BLaER1 treated with 17β-estradiol and CSF1 and Interleukin-3, amounts not matched to agents 10 nM and 100 nM (cell line): ENCODE data around the gene HSPA4.
"Not testable (repeated sequence)": the region's sequence is repeated elsewhere in the genome, so short reads cannot be mapped to it uniquely, and the experiment has no call there.

Source experiments
- H3K27ac ChIP-seq, 11 experiments: shearing (Covaris generic); formaldehyde crosslinking; 2 replicates each; pipeline ENCODE4 v1.8.1; 2022
- H3K27me3 ChIP-seq, 11 experiments: shearing (Covaris generic); formaldehyde crosslinking; 2 replicates each; pipeline ENCODE4 v1.8.1; 2022
- H3K36me3 ChIP-seq, 11 experiments: shearing (Covaris generic); formaldehyde crosslinking; 2 replicates each; pipeline ENCODE4 v1.8.1; 2022
- H3K4me1 ChIP-seq, 10 experiments: shearing (Covaris generic); formaldehyde crosslinking; 2 replicates each; pipeline ENCODE4 v1.8.1; 2022
- H3K4me2 ChIP-seq, 11 experiments: shearing (Covaris generic); formaldehyde crosslinking; 2 replicates each; pipeline ENCODE4 v1.8.1; 2022
- H3K4me3 ChIP-seq, 10 experiments: shearing (Covaris generic); formaldehyde crosslinking; 2 replicates each; pipeline ENCODE4 v1.8.1; 2022
- H3K9ac ChIP-seq, 11 experiments: shearing (Covaris generic); formaldehyde crosslinking; 2 replicates each; pipeline ENCODE4 v1.8.1; 2022
- H3K9me3 ChIP-seq, 11 experiments: shearing (Covaris generic); formaldehyde crosslinking; replicated peaks in 1 of 11; 2 replicates each; pipeline ENCODE4 v1.8.1; 2022
- H4K20me1 ChIP-seq, 11 experiments: shearing (Covaris generic); formaldehyde crosslinking; 2 replicates each; pipeline ENCODE4 v1.8.1; 2022
- Cebpa-rat ChIP-seq, 11 experiments: shearing (Covaris generic); IDR thresholded peaks; 2 replicates each; pipeline ENCODE4 v1.8.1; 2022

Gene HSPA4

DNA sequence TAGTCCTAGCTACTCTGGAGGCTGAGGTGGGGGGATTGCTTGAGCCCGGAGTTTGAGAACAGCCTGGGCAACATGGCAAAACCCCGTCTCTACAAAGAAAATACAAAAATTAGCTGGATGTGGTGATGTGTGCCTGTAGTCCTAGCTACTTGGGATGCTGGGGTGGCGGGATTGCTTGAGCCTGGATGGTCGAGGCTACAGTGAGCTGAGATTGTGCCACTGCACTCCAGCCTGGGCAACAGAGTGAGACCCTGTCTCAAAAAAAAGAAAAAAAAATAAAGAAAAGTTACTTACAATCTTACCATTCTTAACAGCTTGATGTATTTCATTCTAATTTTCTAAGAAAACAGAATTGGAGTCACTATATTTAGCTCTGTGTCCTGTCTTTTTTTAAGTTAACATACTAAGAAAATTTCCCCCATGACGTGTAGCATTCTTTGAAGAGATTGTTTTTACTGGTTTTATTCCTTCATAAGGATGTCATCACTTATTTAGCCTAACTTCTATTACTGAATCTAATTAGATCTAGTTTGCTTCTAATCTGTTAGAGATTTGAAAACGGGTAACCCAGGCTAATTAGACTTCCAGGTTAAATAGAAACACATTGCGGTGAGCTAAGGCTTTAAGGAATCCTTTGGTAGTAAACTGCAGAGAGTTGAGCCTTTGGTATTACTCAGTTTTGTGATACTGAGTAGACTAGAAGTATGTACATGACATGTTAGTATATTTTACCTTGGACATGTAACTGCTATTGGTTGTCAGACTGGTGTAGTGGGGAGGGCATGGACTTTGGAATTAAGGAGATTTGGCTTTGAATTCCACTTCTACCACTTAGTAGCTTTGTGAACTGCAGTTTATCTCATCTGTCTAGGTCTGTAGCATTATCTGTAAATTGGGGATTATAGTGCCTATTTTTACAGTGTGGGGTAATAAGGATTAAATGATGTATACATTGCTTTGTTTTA lies 24.0 kb downstream of the HSPA4 start:
- no peak overlapping the region for H3K4me3 ChIP-seq
- H4K20me1 ChIP-seq = peaks cover 69 to 99% (median 94%) of the 10 kb centered on the region in 11 experiments
- no peaks in the 10 kb centered on the region for H3K9me3 ChIP-seq
- H3K27ac ChIP-seq = no peak overlapping the region
- H3K27me3 ChIP-seq = no peaks in the 10 kb centered on the region
- no peaks in the 10 kb centered on the region for H3K4me1 ChIP-seq
- H3K9ac ChIP-seq = no peak overlapping the region
- no peak overlapping the region for H3K4me2 ChIP-seq
- no peak for TF ChIP-seq Cebpa-rat (IDR thresholded peaks at IDR 0.05)
- H3K36me3 ChIP-seq = peaks cover 90 to 100% (median 99%) of the 10 kb centered on the region in 11 experiments

DNA sequence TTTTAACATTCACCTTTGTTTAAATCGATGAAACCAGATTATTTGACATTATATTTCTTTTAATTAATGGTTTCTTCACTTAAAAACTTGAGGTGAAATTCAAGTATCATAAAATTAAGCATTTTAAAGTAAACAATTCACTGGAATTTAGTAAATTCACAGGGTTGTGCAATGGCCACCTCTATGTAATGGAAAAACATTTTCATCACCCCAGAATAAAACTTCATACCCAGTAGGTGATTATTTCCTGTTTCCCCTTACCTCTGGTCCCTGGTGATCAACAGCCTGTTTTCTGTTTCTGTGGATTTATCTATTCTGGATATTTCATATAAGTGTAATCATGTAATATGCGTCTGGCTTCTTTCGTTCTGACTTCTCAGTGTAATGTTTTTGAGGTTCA lies 27.2 kb downstream of the HSPA4 start:
- no peak overlapping the region for H3K4me3 ChIP-seq
- H3K27ac ChIP-seq = no peak overlapping the region
- H3K4me2 ChIP-seq = no peak overlapping the region
- H3K4me1 ChIP-seq = no peaks in the 10 kb centered on the region
- no peak overlapping the region for H3K9ac ChIP-seq
- no peaks in the 10 kb centered on the region for H3K9me3 ChIP-seq
- H3K27me3 ChIP-seq = no peaks in the 10 kb centered on the region
- H3K36me3 ChIP-seq = peaks cover 90 to 100% (median 99%) of the 10 kb centered on the region in 11 experiments
- no peak for TF ChIP-seq Cebpa-rat (IDR thresholded peaks at IDR 0.05)
- peaks cover 47 to 99% (median 94%) of the 10 kb centered on the region in 11 experiments for H4K20me1 ChIP-seq

DNA sequence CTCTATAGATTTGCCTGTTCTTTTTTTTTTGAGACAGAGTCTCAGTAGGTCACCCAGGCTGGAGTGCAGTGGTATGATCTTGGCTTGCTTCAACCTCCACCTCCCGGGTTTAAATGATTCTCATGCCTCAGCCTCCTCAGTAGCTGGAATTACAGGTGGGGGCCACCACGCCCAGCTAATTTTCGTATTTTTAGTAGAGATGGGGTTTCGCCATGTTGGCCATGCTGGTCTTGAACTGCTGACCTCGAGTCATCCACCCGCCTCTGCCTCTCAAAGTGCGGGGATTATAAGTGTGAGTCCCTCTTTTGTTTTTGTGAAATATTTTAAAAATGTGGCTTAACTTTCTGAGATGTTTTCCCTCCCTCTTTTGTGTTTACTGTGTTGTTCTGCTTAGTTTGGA lies 29.2 kb downstream of the HSPA4 start:
- peaks cover 91 to 100% (median 99%) of the 10 kb centered on the region in 11 experiments for H3K36me3 ChIP-seq
- H4K20me1 ChIP-seq = peaks cover 37 to 100% (median 97%) of the 10 kb centered on the region in 11 experiments
- H3K9me3 ChIP-seq = peaks cover 0 to 3% (median 0%) of the 10 kb centered on the region in 11 experiments; a peak in 1 of 22 replicates

DNA sequence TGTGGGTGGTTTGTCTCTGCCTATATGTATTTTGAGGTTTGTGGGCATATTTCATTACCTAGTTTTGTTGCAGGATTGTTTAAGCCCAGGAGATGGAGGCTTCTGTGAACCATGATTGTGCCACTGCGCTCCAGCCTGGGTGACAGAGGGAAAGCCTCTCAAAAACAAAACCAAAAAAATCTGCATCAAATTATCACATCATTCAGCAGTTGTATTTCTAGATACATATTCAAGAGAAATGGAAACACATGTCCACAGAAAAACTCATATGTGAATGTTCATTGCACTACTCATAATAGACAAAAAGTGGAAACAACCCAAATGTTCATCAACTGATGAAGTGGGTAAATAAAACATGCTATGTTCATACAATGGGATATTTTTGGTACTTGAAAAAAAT lies 29.9 kb downstream of the HSPA4 start:
- Histone ChIP-seq H3K27me3 (no peaks in the 10 kb centered on the region), H3K4me2 (no peak overlapping the region), H3K27ac (no peak overlapping the region), H3K9ac (no peak overlapping the region), H3K4me3 (no peak overlapping the region), H3K36me3 (peaks cover 91 to 100% (median 99%) of the 10 kb centered on the region in 11 experiments), H3K9me3 (peaks cover 0 to 3% (median 0%) of the 10 kb centered on the region in 11 experiments; a peak in 1 of 22 replicates), H3K4me1 (no peaks in the 10 kb centered on the region), H4K20me1 (peaks cover 35 to 100% (median 98%) of the 10 kb centered on the region in 11 experiments; a peak in 21 of 22 replicates)
- no peak for TF ChIP-seq Cebpa-rat (IDR thresholded peaks at IDR 0.05)

More for the DNA sequence above, 29.2 kb downstream of the HSPA4 start:
- Histone ChIP-seq H3K4me1 (no peaks in the 10 kb centered on the region), H3K4me3 (no peak overlapping the region), H3K9ac (no peak overlapping the region), H3K4me2 (no peak overlapping the region), H3K27ac (no peak overlapping the region), H3K27me3 (no peaks in the 10 kb centered on the region)
- no peak for TF ChIP-seq Cebpa-rat (IDR thresholded peaks at IDR 0.05)

DNA sequence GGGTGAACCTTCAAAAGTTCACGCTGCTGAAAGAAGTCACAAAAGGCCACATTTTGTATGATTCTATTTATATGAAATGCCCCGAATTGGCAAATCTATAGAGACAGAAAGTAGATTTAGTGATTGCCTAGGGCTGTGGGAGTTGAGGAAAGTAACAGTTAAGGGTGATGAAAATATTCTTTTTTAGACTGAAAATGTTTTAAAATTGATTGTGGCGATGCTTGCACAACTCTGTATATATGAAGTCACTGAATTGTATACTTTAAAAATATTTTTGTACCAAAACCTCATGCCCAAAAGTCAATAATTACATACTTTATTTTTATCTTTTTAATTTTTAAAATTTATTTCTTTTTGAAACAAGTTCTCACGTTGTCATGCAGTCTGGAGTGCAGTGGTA lies 30.3 kb downstream of the HSPA4 start:
- Histone ChIP-seq H3K4me3 (no peak overlapping the region), H3K9ac (no peak overlapping the region), H3K4me2 (no peak overlapping the region), H3K36me3 (peaks cover 91 to 100% (median 99%) of the 10 kb centered on the region in 11 experiments), H3K9me3 (peaks cover 0 to 3% (median 0%) of the 10 kb centered on the region in 11 experiments; a peak in 1 of 22 replicates), H4K20me1 (peaks cover 38 to 100% (median 99%) of the 10 kb centered on the region in 11 experiments; a peak in 21 of 22 replicates), H3K4me1 (no peaks in the 10 kb centered on the region), H3K27ac (no peak overlapping the region), H3K27me3 (no peaks in the 10 kb centered on the region)
- no peak for TF ChIP-seq Cebpa-rat (IDR thresholded peaks at IDR 0.05)

DNA sequence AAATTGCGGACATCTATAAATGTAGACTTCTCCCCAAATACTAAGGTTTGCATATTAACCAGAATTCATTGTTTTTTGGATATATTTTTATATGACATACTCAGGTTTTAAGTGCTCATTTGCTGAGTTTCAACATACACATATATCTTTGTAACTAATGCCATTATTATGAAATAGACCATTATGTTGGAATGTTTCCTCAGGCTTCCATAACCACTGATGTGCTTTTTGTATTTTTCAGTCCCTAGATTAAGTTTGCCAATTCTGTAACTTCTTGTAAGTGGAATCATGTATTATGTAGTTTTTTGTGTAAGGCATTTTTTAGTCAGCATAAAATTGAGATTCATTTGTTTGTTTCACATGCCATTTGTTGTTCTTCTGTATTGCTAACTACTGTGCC lies 32.1 kb downstream of the HSPA4 start:
- Histone ChIP-seq H4K20me1 (peaks cover 40 to 99% (median 93%) of the 10 kb centered on the region in 11 experiments; a peak in 21 of 22 replicates), H3K4me3 (no peak overlapping the region), H3K27me3 (no peaks in the 10 kb centered on the region), H3K27ac (no peak overlapping the region), H3K4me2 (no peak overlapping the region), H3K9ac (no peak overlapping the region), H3K4me1 (no peaks in the 10 kb centered on the region), H3K9me3 (peaks cover 0 to 3% (median 0%) of the 10 kb centered on the region in 11 experiments; a peak in 1 of 22 replicates), H3K36me3 (peaks cover 96 to 100% (median 99%) of the 10 kb centered on the region in 11 experiments)
- no peak for TF ChIP-seq Cebpa-rat (IDR thresholded peaks at IDR 0.05)

DNA sequence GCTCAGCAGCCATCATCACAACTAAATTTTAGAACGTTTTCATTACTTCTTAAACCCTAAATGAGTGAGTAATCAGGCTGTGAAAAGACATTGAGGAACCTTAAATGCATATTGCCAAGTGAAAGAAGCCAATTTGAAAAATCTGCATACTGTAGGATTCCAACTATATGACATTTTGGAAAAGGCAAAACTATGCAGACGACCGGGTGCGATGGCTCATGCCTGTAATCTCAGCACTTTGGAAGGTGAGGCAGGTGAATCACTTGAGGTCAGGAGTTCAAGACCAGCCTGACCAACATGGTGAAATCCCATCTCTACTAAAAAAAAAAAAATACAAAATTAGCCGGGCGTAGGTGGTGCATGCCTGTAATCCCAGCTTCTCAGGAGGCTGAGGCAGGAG lies 33.4 kb downstream of the HSPA4 start:
- not testable (repeated sequence) for H3K27me3 ChIP-seq, H3K4me2 ChIP-seq, H3K9me3 ChIP-seq, H3K4me1 ChIP-seq, H3K27ac ChIP-seq, H3K9ac ChIP-seq, H3K4me3 ChIP-seq
- H4K20me1 ChIP-seq = peaks cover 28 to 86% (median 81%) of the 10 kb centered on the region in 11 experiments; a peak in 21 of 22 replicates
- H3K36me3 ChIP-seq = peaks cover 98 to 100% (median 100%) of the 10 kb centered on the region in 11 experiments

DNA sequence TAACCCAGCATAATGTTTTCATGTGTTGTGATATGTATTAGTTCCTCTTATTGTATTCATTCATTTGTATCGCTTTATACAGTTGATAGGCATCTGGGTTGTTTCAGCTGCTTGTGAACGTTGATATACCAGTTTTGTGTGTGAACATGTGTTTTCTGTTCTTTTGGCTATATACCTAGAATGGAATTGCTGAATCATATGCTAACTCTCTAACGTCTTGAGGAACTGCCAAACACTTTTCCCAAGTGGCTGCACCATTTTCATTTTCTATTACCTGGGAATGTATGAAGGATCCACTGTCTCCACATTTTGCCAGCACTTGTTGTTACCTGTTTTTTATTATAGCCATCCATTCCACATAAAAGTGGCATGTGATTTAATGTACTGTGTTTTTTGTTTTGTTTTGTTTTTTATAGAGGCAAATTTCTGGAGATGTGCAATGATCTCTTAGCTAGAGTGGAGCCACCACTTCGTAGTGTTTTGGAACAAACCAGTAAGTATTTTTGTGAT lies 34.6 kb downstream of the HSPA4 start:
- no peak for TF ChIP-seq Cebpa-rat (IDR thresholded peaks at IDR 0.05)
- Histone ChIP-seq H3K4me1 (no peaks in the 10 kb centered on the region), H4K20me1 (peaks cover 16 to 79% (median 72%) of the 10 kb centered on the region in 11 experiments; a peak in 20 of 22 replicates), H3K27me3 (no peaks in the 10 kb centered on the region), H3K27ac (no peak overlapping the region), H3K9ac (no peak overlapping the region), H3K4me2 (no peak overlapping the region), H3K36me3 (peaks cover 99 to 100% (median 100%) of the 10 kb centered on the region in 11 experiments), H3K9me3 (peaks cover 0 to 3% (median 0%) of the 10 kb centered on the region in 11 experiments; a peak in 1 of 22 replicates), H3K4me3 (no peak overlapping the region)

DNA sequence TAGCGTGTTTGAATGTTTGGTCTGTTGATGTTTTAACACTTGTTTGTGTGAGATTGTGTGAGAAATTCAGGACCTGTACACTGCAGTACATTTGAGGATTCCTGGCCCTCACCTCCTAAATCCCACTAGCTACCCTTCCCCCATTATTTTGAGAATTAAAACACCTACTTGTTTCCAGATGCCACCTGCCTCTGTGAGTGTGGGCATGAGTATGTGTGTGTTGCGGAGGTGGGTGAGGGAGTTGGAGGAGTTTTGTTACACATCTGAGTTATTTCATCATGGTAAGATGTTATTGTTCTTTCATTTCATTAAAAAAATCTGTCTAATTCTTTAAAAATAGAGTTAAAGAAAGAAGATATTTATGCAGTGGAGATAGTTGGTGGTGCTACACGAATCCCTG lies 36.3 kb downstream of the HSPA4 start:
- Histone ChIP-seq H3K9me3 (peaks cover 0 to 3% (median 0%) of the 10 kb centered on the region in 11 experiments; a peak in 1 of 22 replicates), H4K20me1 (peaks cover 16 to 79% (median 62%) of the 10 kb centered on the region in 11 experiments; a peak in 20 of 22 replicates), H3K27me3 (no peaks in the 10 kb centered on the region), H3K4me1 (no peaks in the 10 kb centered on the region), H3K9ac (no peak overlapping the region), H3K4me3 (no peak overlapping the region), H3K27ac (no peak overlapping the region), H3K36me3 (peaks cover 99 to 100% (median 100%) of the 10 kb centered on the region in 11 experiments), H3K4me2 (no peak overlapping the region)
- TF ChIP-seq Cebpa-rat (IDR thresholded peaks at IDR 0.05) = no peak
